Heart right ventricle (tissue), 16 donors: ENCODE measurements around the gene KIAA0319L. TPM values are rescaled to one million over a fixed set of nuclear protein-coding genes. Genes with fewer than 3 reads are reported as not detected.

Experiments used
- ATAC-seq, 8 donors: fragments of 200-7000 bp; cut with Tn5 transposase; one replicate each; pipeline ENCODE4 v1.9.1; 2020; ENCODE audit warnings: mild to moderate bottlenecking in 8 of 8, moderate library complexity in 8 of 8, moderate number of reproducible peaks in 1 of 8
- DNase-seq, 2 donors: peaks; one replicate each; pipeline ENCODE4 v3.0.0-alpha.2; 2020
- H3K27ac ChIP-seq, 10 donors: fragments of 200-600 bp; sonication (generic) in 2 of 10; one replicate each; pipeline versions ENCODE4 v1.5.0 to v1.8.0; 2020 to 2022; ENCODE audit warnings: mild to moderate bottlenecking in 3 of 10
- H3K27me3 ChIP-seq, 7 donors: fragments of 200-600 bp; one replicate each; pipeline ENCODE4 v1.8.0; 2021 to 2022; ENCODE audit warnings: mild to moderate bottlenecking in 2 of 7
- H3K36me3 ChIP-seq, 9 donors: fragments of 200-600 bp; sonication (generic) in 1 of 9; one replicate each; pipeline versions ENCODE4 v1.5.0 to v1.8.0; 2020 to 2022; ENCODE audit warnings: mild to moderate bottlenecking in 2 of 9
- H3K4me1 ChIP-seq, 9 donors: fragments of 200-600 bp; sonication (generic) in 1 of 9; one replicate each; pipeline versions ENCODE4 v1.5.0 to v1.8.0; 2020 to 2022; ENCODE audit warnings: mild to moderate bottlenecking in 4 of 9
- H3K4me3 ChIP-seq, 10 donors: fragments of 200-600 bp; sonication (generic) in 2 of 10; one replicate each; pipeline versions ENCODE4 v1.5.0 to v1.8.0; 2020 to 2022; ENCODE audit warnings: mild to moderate bottlenecking in 7 of 10, moderate library complexity in 2 of 10
- H3K9me3 ChIP-seq, 11 donors: fragments of 200-600 bp in 10 of 11; sonication (generic) in 2 of 11; one replicate each; pipeline versions ENCODE4 v1.5.0 to v1.8.0; 2013 to 2022; ENCODE audit warnings: mild to moderate bottlenecking in 2 of 11, control low read depth in 1 of 11, moderate library complexity in 1 of 11
- WGBS, 2 donors: extraction: QIAGEN DNeasy Blood & Tissue Kit; methylation state at CpG; one replicate each; pipeline ENCODE4 v1.1.7; 2013; ENCODE audit warnings: inconsistent platforms in 1 of 2; 5-methylcytosine and 5-hydroxymethylcytosine counted together
- intact Hi-C, 10 donors: fragments of 100-400 bp; cut with DNase I; formaldehyde crosslinking; loops; one replicate each; pipeline versions ENCODE4 v1.11.1 to v1.14.2; 2022
- polyA plus RNA-seq, 2 donors: library from polyadenylated mRNA; stranded (reverse); fragments of 200-250 nt; gene quantifications; one replicate each; pipeline ENCODE4 v1.2.3, GENCODE V29; 2013
- total RNA-seq, 10 donors: library from RNA; stranded (reverse); fragmentation: NEBNext Ultra II Directional in 3 of 10; extraction: Animal tissue kit (Norgen Biotek cat#: 25700) in 3 of 10; gene quantifications; one replicate each; pipeline versions ENCODE4 v1.2.1 to v1.2.4, GENCODE V29; 2021 to 2023
- TF ChIP-seq, protein P1 (sequence below), 9 donors: fragments of 200-600 bp; sonication (generic) in 2 of 9; IDR thresholded peaks; one replicate each; pipeline versions ENCODE4 v1.5.0 to v1.8.0; 2021 to 2022; ENCODE audit warnings: antibody characterized with exemption in 9 of 9, mild to moderate bottlenecking in 5 of 9, moderate library complexity in 1 of 9
- donor health status: Arrhythmogenic right ventricular cardiomyopathy.
- donor health status: ischemic (EF 13 %, LVEDD 7.1; RV severe dilation, severe dysfunction).
- donor health status: healthy with polysubstance abuse.
- donor health status: DM: no; HTN: yes; CAD: no.
- donor health status: DM: no; HTN: no; CAD: no.
- donor health status: ischemic (EF 25% LVEDD 6.9; RV normal size, moderate dysfunction).
- donor health status: ischemic (EF 25% LVEDD 5.7; RV mildly dilated, moderate dysfunction).
- donor health status: healthy.
- donor health status: DM: yes; HTN: yes; CAD: no.
- donor health status: Ischemic cardiomyopathy.
- donor health status: ischemic (EF 35%, LVEDD 5.7; RV mildly dilated, moderate dysfunction).
- donor health status: nonischemic (EF 11% LVEDD 7.7; RV severe dilation, severe dysfunction).
- donor health status: DM: yes; HTN: yes; CAD: no.
- donor health status: PGD.
- donor health status: ischemic (EF 29% LVEDD 5.4; RV normal size, mild dysfunction).
- donor health status: nonischemic (EF 23%, LVEDD 6.1; RV moderate dilation, normal function).

The KIAA0319L gene
- total and polyA plus RNA-seq, 12 donors: 26.0 to 84.3 (median 74.9) TPM

DNA sequence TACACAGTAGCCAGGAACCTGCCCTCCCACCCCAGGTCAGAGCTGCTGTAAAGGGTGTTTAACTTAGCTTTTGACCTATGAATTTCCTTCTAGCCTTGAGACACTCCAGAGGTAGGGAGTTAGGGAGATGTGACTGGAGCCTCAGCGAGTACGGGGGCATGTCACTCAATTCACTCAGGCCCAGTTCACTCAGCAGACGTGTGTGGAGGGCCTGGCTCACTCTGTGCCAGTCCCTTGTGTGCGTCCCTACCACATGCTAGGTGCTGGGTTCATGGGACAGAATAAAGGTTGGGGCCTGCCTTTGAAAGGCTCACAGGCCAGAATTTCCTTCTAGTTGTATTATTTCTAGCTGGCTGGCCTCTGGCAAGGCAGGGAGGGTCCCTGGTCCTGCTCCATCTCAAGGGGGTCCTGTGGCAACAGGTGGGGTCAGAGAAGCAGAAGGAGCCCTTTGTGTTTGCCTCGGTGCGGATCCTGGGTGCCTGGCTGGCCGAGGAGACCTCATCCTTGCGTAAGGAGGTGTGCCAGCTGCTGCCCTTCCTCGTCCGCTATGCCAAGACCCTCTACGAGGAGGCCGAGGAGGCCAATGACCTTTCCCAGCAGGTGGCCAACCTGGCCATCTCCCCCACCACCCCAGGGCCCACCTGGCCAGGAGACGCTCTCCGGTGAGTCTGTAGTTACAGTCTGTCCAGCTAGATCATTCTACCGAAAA lies 4.9 kb upstream of the KIAA0319L start:
- ATAC-seq: no peak
- peaks cover 0 to 45% (median 24%) of the 10 kb centered on the region in 9 donors for H3K4me1 ChIP-seq
- TF ChIP-seq, protein P1, sequence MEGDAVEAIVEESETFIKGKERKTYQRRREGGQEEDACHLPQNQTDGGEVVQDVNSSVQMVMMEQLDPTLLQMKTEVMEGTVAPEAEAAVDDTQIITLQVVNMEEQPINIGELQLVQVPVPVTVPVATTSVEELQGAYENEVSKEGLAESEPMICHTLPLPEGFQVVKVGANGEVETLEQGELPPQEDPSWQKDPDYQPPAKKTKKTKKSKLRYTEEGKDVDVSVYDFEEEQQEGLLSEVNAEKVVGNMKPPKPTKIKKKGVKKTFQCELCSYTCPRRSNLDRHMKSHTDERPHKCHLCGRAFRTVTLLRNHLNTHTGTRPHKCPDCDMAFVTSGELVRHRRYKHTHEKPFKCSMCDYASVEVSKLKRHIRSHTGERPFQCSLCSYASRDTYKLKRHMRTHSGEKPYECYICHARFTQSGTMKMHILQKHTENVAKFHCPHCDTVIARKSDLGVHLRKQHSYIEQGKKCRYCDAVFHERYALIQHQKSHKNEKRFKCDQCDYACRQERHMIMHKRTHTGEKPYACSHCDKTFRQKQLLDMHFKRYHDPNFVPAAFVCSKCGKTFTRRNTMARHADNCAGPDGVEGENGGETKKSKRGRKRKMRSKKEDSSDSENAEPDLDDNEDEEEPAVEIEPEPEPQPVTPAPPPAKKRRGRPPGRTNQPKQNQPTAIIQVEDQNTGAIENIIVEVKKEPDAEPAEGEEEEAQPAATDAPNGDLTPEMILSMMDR (IDR thresholded peaks at IDR 0.05): no peak
- no peak for DNase-seq
- no peak overlapping the region for H3K4me3 ChIP-seq
- no peaks in the 10 kb centered on the region for H3K9me3 ChIP-seq
- 90 to 93% methylated on average over 15 of the region's 15 CpGs for WGBS, 2 donors
- no peaks in the 10 kb centered on the region for H3K27me3 ChIP-seq
- no peak overlapping the region for H3K27ac ChIP-seq
- intact Hi-C loops: loop anchor here in 6 of 10 donors (2.0 to 10.0 kb wide), 7 partner anchors 109 to 370 kb away; partner anchors contain the start of genes C1orf216 (in 2 of the 6) and SFPQ (in 1 of the 6)
- H3K36me3 ChIP-seq: peaks cover 0 to 56% (median 0%) of the 10 kb centered on the region in 9 donors

DNA sequence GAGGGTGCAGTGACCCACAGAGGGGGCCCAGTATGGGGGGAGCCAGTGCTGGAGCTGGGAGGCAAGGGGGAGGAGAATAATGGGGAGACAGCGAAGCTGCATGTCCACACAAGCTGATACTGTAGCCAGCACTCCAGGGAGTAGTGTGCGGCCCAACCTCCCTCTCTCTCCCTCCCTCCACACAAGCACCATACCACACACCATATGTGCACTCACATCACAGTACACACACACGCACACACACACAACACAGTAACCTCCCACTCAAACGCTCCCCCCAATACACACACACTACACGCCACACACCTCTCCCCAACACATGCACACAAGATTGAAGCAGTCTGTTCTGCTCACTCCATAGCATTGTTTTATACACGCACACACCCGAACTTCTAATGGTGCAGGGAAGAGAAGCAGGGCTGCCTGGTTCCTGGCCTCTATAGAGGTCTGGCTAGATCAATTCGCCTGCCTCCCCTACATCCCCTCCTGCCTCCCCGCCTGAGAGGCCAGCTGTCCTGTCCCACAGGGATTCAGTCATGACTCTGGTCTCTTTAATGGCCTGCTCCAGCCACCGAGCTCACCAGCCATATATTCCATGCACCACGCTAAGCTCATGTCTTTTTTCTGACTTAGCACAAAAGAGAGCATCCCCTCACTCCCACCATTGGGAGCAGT lies 4.2 kb upstream of the KIAA0319L start:
- intact Hi-C loops: loop anchor here in 5 of 10 donors (2.0 to 10.0 kb wide), 6 partner anchors 109 to 369 kb away; partner anchors contain the start of genes C1orf216 (in 2 of the 5) and SFPQ (in 1 of the 5)
- TF ChIP-seq, protein P1 (IDR thresholded peaks at IDR 0.05): no peak
- H3K27ac ChIP-seq: peak overlapping the region in 6 of 10 donors; percentile 36 to 68 (median 46)
- peaks cover 0 to 49% (median 28%) of the 10 kb centered on the region in 9 donors for H3K4me1 ChIP-seq
- WGBS, 2 donors: 77 to 82% methylated on average over 11 of the region's 11 CpGs
- no peaks in the 10 kb centered on the region for H3K27me3 ChIP-seq
- no peaks in the 10 kb centered on the region for H3K9me3 ChIP-seq
- ATAC-seq (no peak), DNase-seq (no peak)
- no peak overlapping the region for H3K4me3 ChIP-seq
- H3K36me3 ChIP-seq: peaks cover 0 to 50% (median 0%) of the 10 kb centered on the region in 9 donors

DNA sequence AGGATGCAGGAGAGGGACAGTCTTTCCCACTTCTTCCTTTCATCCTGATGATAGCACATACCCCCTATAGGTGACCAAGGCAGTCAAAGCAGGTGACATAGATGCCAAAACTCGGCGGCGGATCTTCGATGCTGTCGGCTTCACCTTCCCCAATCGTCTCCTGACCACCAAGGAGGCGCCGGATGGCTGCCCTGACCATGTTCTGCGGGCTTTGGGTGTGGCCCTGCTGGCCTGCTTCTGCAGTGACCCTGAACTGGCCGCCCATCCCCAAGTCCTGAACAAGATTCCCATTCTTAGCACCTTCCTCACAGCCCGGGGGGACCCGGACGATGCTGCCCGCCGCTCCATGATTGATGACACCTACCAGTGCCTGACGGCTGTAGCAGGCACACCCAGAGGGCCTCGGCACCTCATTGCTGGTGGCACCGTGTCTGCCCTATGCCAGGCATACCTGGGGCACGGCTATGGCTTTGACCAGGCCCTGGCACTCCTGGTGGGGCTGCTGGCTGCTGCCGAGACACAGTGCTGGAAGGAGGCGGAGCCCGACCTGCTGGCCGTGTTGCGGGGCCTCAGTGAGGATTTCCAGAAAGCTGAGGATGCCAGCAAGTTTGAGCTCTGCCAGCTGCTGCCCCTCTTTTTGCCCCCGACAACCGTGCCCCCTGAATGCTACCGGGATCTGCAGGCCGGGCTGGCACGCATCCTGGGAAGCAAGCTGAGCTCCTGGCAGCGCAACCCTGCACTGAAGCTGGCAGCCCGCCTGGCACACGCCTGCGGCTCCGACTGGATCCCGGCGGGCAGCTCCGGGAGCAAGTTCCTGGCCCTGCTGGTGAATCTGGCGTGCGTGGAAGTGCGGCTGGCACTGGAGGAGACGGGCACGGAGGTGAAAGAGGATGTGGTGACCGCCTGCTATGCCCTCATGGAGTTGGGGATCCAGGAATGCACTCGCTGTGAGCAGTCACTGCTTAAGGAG lies 3.3 kb upstream of the KIAA0319L start:
- Histone ChIP-seq H3K27ac (peak overlapping the region in 7 of 10 donors; percentile 5 to 68 (median 45)), H3K9me3 (no peaks in the 10 kb centered on the region), H3K4me3 (peak overlapping the region in 1 of 10 donors; percentile 5), H3K4me1 (peaks cover 0 to 58% (median 37%) of the 10 kb centered on the region in 9 donors), H3K27me3 (no peaks in the 10 kb centered on the region), H3K36me3 (peaks cover 0 to 45% (median 0%) of the 10 kb centered on the region in 9 donors)
- ATAC-seq: peak in 7 of 8 donors; percentile 4 to 44 (median 15)
- TF ChIP-seq, protein P1 (IDR thresholded peaks at IDR 0.05): no peak
- DNase-seq: peak; percentile 68 to 77
- WGBS, 2 donors: 52 to 59% methylated on average over 44 of the region's 44 CpGs
- intact Hi-C loops: loop anchor here in 5 of 10 donors (2.0 to 10.0 kb wide), 6 partner anchors 108 to 368 kb away; partner anchors contain the start of genes C1orf216 (in 2 of the 5) and SFPQ (in 1 of the 5)
